HepG2 (cell line): ENCODE measurements around the gene TK1. TPM values are rescaled to one million over a fixed set of nuclear protein-coding genes. Genes with fewer than 3 reads are reported as not detected.

Experiments
- BHLHE40 ChIP-seq: IDR thresholded peaks from 2 replicates; pipeline ENCODE4 v1.6.1; 2011; ENCODE audit warnings: low read length, improper control_type of control experiment
- FOSL1 ChIP-seq: sonication (generic); formaldehyde crosslinking; IDR thresholded peaks from 2 replicates; pipeline ENCODE4 v1.9.0; 2021; ENCODE audit warnings: missing genetic modification reagents, borderline replicate concordance
- FOXK2 ChIP-seq: fragments of 450-650 bp; IDR thresholded peaks from 2 replicates; pipeline ENCODE4 v1.6.1; 2016
- HNRNPK ChIP-seq: fragments of 200-400 bp; formaldehyde crosslinking; IDR thresholded peaks from 2 replicates; pipeline ENCODE4 v1.6.1; 2018; ENCODE audit warnings: low read length, low read depth, moderate library complexity, mild to moderate bottlenecking; ENCODE audit not compliant: poor library complexity, severe bottlenecking
- HNRNPL ChIP-seq: fragments of 200-400 bp; formaldehyde crosslinking; IDR thresholded peaks from 2 replicates; pipeline ENCODE4 v1.6.1; 2017; ENCODE audit warnings: mild to moderate bottlenecking, low read depth, low read length
- HOXD1 ChIP-seq: sonication (generic); formaldehyde crosslinking; IDR thresholded peaks from 2 replicates; pipeline ENCODE4 v1.5.0; 2020; ENCODE audit warnings: missing genetic modification reagents
- KLF9 ChIP-seq: IDR thresholded peaks from 2 replicates; pipeline ENCODE4 v1.6.1; 2016; ENCODE audit warnings: low read depth
- ONECUT2 ChIP-seq: sonication (generic); formaldehyde crosslinking; IDR thresholded peaks from 2 replicates; pipeline ENCODE4 v1.4.0; 2020; ENCODE audit warnings: missing genetic modification reagents
- PHF20 ChIP-seq: sonication (generic); formaldehyde crosslinking; IDR thresholded peaks from 2 replicates; pipeline ENCODE4 v1.5.0; 2020; ENCODE audit warnings: mild to moderate bottlenecking, missing genetic modification reagents
- TEAD3 ChIP-seq: optimal IDR thresholded peaks from 2 replicates; pipeline ENCODE3; 2016; ENCODE audit warnings: borderline replicate concordance
- ZFP36 ChIP-seq: fragments of 150-350 bp; IDR thresholded peaks from 2 replicates; pipeline ENCODE4 v1.6.1; 2018; ENCODE audit warnings: borderline replicate concordance, low read length, low read depth; ENCODE audit not compliant: partially characterized antibody
- ZKSCAN1 ChIP-seq: fragments of 150-350 bp; IDR thresholded peaks from 2 replicates; pipeline ENCODE4 v1.6.1; 2014; ENCODE audit warnings: low read length
- ZKSCAN5 ChIP-seq: sonication (generic); formaldehyde crosslinking; IDR thresholded peaks from 2 replicates; pipeline ENCODE4 v1.5.1; 2020; ENCODE audit warnings: mild to moderate bottlenecking, missing genetic modification reagents
- ZNF546 ChIP-seq: sonication (generic); formaldehyde crosslinking; conservative IDR thresholded peaks from 2 replicates; pipeline ENCODE4 v1.8.1; 2023; ENCODE audit warnings: mild to moderate bottlenecking, missing genetic modification reagents
- ZNF713 ChIP-seq: sonication (generic); formaldehyde crosslinking; IDR thresholded peaks from 2 replicates; pipeline ENCODE4 v1.4.0; 2020; ENCODE audit warnings: mild to moderate bottlenecking, missing genetic modification reagents
- ZNF790 ChIP-seq: sonication (generic); formaldehyde crosslinking; IDR thresholded peaks from 2 replicates; pipeline ENCODE4 v1.8.0; 2022; ENCODE audit warnings: missing genetic modification reagents, mild to moderate bottlenecking, borderline replicate concordance
- polyA plus RNA-seq, 8 experiments: library from polyadenylated mRNA; depleted of rRNA in 3 of 8; stranded (reverse) in 7 of 8; unstranded in 1 of 8; fragments of >200 nt; fragmentation: Illumina TruSeq in 4 of 8; extraction: Trizol in 4 of 8; gene quantifications; 2 replicates each; pipeline versions ENCODE4 v1.2.1 to v1.2.3, GENCODE V29; 2011 to 2016; ENCODE audit warnings: low read depth in 4 of 8, missing spikeins in 1 of 8, mixed read lengths in 1 of 8; ENCODE audit not compliant: insufficient read depth in 1 of 8
- total RNA-seq, 5 experiments: library from RNA; depleted of rRNA; stranded (reverse); fragments of >200 nt; fragmentation: Illumina TruSeq; extraction: Trizol; gene quantifications; 2 replicates each; pipeline ENCODE4 v1.2.3, GENCODE V29; 2016; ENCODE audit warnings: low read depth in 1 of 5
- TF ChIP-seq, protein P1 (sequence below), 2 experiments: IDR thresholded peaks; 2 replicates each; pipeline ENCODE4 v1.6.1; 2011 to 2012; ENCODE audit warnings: low read length in 2 of 2, borderline replicate concordance in 1 of 2, low read depth in 1 of 2, mild to moderate bottlenecking in 1 of 2, moderate library complexity in 1 of 2
- TF ChIP-seq, protein P2 (sequence below): IDR thresholded peaks from 2 replicates; pipeline ENCODE4 v1.6.1; 2012; ENCODE audit warnings: low read depth, low read length, improper control_type of control experiment
- TF ChIP-seq, protein P3 (sequence below): IDR thresholded peaks from 2 replicates; pipeline ENCODE4 v1.6.1; 2016; ENCODE audit warnings: missing genetic modification reagents, missing compliant biosample characterization
- TF ChIP-seq, protein P4 (sequence below): sonication (generic); formaldehyde crosslinking; IDR thresholded peaks from 2 replicates; pipeline ENCODE4 v1.8.1; 2023; ENCODE audit warnings: mild to moderate bottlenecking, missing genetic modification reagents
- TF ChIP-seq, protein P5 (sequence below): sonication (generic); formaldehyde crosslinking; IDR thresholded peaks from 2 replicates; pipeline ENCODE4 v1.4.0; 2020; ENCODE audit warnings: missing genetic modification reagents

The TK1 gene
- total and polyA plus RNA-seq, 2 of the 13 experiments (the other 11 are each of a cell fraction or from before 2014, with no cell fraction given) = 45.0 to 96.0 TPM

DNA sequence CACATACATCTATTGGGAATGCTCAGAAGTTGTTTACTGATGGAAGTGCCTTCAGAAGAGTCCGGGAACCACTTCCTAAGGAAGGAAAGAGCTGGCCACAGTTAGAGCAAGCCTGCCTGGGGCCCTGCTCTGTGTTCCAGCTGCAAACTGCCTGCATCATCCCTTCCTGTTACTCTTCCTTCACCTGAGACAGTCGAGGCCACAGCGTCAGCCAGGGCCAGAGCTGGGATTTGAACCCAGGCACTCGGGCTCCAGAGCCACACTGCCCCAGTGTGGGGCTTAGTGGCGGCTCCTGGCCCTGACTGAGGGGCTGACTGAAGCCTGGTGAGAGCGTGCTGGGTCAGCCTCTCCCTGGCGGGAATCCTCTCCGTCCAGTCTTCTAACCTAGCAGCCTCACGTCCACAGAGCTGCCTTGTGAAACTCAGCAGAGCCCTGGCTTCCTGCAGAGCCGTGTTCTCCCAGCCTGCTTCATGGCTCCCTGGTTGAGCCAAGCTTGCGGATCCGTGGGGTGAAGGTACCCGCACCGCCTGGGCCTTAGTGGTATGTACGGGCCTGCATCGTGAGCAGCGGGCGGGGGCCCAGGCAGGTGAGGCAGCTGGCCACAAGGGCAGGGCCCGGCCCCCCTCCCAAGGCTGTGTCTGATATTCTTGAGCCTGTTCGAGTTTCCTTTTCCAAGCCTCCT is 45.3 kb downstream of the TK1 start (continued):
- TF ChIP-seq, protein P1, sequence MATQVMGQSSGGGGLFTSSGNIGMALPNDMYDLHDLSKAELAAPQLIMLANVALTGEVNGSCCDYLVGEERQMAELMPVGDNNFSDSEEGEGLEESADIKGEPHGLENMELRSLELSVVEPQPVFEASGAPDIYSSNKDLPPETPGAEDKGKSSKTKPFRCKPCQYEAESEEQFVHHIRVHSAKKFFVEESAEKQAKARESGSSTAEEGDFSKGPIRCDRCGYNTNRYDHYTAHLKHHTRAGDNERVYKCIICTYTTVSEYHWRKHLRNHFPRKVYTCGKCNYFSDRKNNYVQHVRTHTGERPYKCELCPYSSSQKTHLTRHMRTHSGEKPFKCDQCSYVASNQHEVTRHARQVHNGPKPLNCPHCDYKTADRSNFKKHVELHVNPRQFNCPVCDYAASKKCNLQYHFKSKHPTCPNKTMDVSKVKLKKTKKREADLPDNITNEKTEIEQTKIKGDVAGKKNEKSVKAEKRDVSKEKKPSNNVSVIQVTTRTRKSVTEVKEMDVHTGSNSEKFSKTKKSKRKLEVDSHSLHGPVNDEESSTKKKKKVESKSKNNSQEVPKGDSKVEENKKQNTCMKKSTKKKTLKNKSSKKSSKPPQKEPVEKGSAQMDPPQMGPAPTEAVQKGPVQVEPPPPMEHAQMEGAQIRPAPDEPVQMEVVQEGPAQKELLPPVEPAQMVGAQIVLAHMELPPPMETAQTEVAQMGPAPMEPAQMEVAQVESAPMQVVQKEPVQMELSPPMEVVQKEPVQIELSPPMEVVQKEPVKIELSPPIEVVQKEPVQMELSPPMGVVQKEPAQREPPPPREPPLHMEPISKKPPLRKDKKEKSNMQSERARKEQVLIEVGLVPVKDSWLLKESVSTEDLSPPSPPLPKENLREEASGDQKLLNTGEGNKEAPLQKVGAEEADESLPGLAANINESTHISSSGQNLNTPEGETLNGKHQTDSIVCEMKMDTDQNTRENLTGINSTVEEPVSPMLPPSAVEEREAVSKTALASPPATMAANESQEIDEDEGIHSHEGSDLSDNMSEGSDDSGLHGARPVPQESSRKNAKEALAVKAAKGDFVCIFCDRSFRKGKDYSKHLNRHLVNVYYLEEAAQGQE (IDR thresholded peaks at IDR 0.05; ENCODE audit: borderline replicate concordance in 1 of 2, low read depth in 1 of 2, low read length in 2 of 2) = no peak
- TF ChIP-seq HNRNPL = no peak
- TF ChIP-seq BHLHE40 = no peak
- TF ChIP-seq FOXK2 = no peak
- TF ChIP-seq ONECUT2 (CRISPR knock-in tag) = no peak
- TF ChIP-seq KLF9 (CRISPR knock-in tag) = no peak
- TF ChIP-seq, protein P2, sequence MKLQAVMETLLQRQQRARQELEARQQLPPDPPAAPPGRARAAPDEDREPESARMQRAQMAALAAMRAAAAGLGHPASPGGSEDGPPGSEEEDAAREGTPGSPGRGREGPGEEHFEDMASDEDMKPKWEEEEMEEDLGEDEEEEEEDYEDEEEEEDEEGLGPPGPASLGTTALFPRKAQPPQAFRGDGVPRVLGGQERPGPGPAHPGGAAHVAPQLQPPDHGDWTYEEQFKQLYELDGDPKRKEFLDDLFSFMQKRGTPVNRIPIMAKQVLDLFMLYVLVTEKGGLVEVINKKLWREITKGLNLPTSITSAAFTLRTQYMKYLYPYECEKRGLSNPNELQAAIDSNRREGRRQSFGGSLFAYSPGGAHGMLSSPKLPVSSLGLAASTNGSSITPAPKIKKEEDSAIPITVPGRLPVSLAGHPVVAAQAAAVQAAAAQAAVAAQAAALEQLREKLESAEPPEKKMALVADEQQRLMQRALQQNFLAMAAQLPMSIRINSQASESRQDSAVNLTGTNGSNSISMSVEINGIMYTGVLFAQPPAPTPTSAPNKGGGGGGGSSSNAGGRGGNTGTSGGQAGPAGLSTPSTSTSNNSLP = no peak
- TF ChIP-seq ZKSCAN5 (CRISPR knock-in tag) = no peak
- no peak for TF ChIP-seq HOXD1 (CRISPR knock-in tag)
- TF ChIP-seq ZNF790 (CRISPR knock-in tag) = no peak
- TF ChIP-seq, protein P3, sequence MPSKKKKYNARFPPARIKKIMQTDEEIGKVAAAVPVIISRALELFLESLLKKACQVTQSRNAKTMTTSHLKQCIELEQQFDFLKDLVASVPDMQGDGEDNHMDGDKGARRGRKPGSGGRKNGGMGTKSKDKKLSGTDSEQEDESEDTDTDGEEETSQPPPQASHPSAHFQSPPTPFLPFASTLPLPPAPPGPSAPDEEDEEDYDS (CRISPR knock-in tag) = no peak
- no peak for TF ChIP-seq FOSL1 (CRISPR knock-in tag)
- TF ChIP-seq ZKSCAN1 = no peak
- TF ChIP-seq ZFP36 = no peak
- no peak for TF ChIP-seq ZNF546 (CRISPR knock-in tag)
- TF ChIP-seq, protein P4, sequence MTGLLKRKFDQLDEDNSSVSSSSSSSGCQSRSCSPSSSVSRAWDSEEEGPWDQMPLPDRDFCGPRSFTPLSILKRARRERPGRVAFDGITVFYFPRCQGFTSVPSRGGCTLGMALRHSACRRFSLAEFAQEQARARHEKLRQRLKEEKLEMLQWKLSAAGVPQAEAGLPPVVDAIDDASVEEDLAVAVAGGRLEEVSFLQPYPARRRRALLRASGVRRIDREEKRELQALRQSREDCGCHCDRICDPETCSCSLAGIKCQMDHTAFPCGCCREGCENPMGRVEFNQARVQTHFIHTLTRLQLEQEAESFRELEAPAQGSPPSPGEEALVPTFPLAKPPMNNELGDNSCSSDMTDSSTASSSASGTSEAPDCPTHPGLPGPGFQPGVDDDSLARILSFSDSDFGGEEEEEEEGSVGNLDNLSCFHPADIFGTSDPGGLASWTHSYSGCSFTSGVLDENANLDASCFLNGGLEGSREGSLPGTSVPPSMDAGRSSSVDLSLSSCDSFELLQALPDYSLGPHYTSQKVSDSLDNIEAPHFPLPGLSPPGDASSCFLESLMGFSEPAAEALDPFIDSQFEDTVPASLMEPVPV (CRISPR knock-in tag) = peak; percentile 62; the same call in 1 of the 2 replicates
- TF ChIP-seq, protein P5, sequence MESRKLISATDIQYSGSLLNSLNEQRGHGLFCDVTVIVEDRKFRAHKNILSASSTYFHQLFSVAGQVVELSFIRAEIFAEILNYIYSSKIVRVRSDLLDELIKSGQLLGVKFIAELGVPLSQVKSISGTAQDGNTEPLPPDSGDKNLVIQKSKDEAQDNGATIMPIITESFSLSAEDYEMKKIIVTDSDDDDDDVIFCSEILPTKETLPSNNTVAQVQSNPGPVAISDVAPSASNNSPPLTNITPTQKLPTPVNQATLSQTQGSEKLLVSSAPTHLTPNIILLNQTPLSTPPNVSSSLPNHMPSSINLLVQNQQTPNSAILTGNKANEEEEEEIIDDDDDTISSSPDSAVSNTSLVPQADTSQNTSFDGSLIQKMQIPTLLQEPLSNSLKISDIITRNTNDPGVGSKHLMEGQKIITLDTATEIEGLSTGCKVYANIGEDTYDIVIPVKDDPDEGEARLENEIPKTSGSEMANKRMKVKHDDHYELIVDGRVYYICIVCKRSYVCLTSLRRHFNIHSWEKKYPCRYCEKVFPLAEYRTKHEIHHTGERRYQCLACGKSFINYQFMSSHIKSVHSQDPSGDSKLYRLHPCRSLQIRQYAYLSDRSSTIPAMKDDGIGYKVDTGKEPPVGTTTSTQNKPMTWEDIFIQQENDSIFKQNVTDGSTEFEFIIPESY = 0 out of 2 replicates have a peak, but pooled peaks have one; percentile 33
- TF ChIP-seq HNRNPK = no peak
- TF ChIP-seq TEAD3 (CRISPR knock-in tag) = peak; percentile 7
- TF ChIP-seq ZNF713 (CRISPR knock-in tag) = 0 out of 2 replicates have a peak, but pooled peaks have one; percentile 60
- no peak for TF ChIP-seq PHF20
